CD14-positive monocyte (primary cell): ENCODE results near the gene ADAMTS8. TPM values are rescaled to one million over a fixed set of nuclear protein-coding genes. Genes with fewer than 3 reads are reported as not detected.

Experiments used
- DNase-seq, 3 donors: peaks; one replicate each; pipeline ENCODE4 v3.0.0-alpha.2; 2011 to 2022
- H2AFZ ChIP-seq: 2 replicates; pipeline ENCODE4 v1.6.0; 2012; ENCODE audit warnings: mild to moderate bottlenecking, low read depth, low read length, inconsistent platforms; ENCODE audit not compliant: insufficient read depth, poor library complexity, severe bottlenecking
- H3K27ac ChIP-seq, 2 donors: 1 replicate in 1 of 2; 2 replicates in 1 of 2; pipeline ENCODE4 v1.5.1; 2012 to 2013; ENCODE audit warnings: low read length in 2 of 2, control low read depth in 1 of 2, inconsistent platforms in 1 of 2, low read depth in 1 of 2, mild to moderate bottlenecking in 1 of 2
- H3K27me3 ChIP-seq, 2 donors: one replicate each; pipeline versions ENCODE4 v1.6.0 to v1.6.1; 2011 to 2013; ENCODE audit warnings: low read length in 2 of 2; ENCODE audit not compliant: control insufficient read depth in 2 of 2, insufficient read depth in 2 of 2
- H3K36me3 ChIP-seq, 2 donors: replicated peaks in 1 of 2; 1 replicate in 1 of 2; 2 replicates in 1 of 2; pipeline versions ENCODE4 v1.5.1 to v1.6.1; 2012 to 2013; ENCODE audit warnings: low read length in 2 of 2, control low read depth in 1 of 2, inconsistent platforms in 1 of 2, mild to moderate bottlenecking in 1 of 2; ENCODE audit not compliant: insufficient read depth in 2 of 2, control insufficient read depth in 1 of 2
- H3K4me1 ChIP-seq, 2 donors: 1 replicate in 1 of 2; 2 replicates in 1 of 2; pipeline versions ENCODE4 v1.5.1 to v1.6.1; 2012 to 2013; ENCODE audit warnings: low read length in 2 of 2, control low read depth in 1 of 2, inconsistent platforms in 1 of 2, mild to moderate bottlenecking in 1 of 2, moderate library complexity in 1 of 2; ENCODE audit not compliant: insufficient read depth in 2 of 2, control insufficient read depth in 1 of 2
- H3K4me2 ChIP-seq: replicated peaks from 2 replicates; pipeline ENCODE3; 2012; ENCODE audit warnings: low read length, moderate library complexity, mild to moderate bottlenecking; ENCODE audit not compliant: poor library complexity, severe bottlenecking; ENCODE audit errors: extremely low read depth
- H3K4me3 ChIP-seq, 3 experiments: fragments of 200-600 bp in 1 of 3; sonication (generic) in 1 of 3; replicated peaks in 1 of 3; 1 replicate in 2 of 3; 2 replicates in 1 of 3; pipeline ENCODE4 v1.5.1; 2011 to 2013; ENCODE audit warnings: low read length in 3 of 3, mild to moderate bottlenecking in 3 of 3, control low read depth in 2 of 3, low read depth in 2 of 3, inconsistent platforms in 1 of 3, moderate library complexity in 1 of 3
- H3K79me2 ChIP-seq: 2 replicates; pipeline ENCODE4 v1.6.0; 2012; ENCODE audit warnings: mild to moderate bottlenecking, control low read depth, inconsistent platforms, low read length, moderate library complexity; ENCODE audit not compliant: insufficient read depth
- H3K9ac ChIP-seq: 2 replicates; pipeline ENCODE4 v1.6.0; 2017; ENCODE audit warnings: low read length, mild to moderate bottlenecking; ENCODE audit not compliant: insufficient read depth, poor library complexity, severe bottlenecking
- H3K9me3 ChIP-seq, 2 donors: replicated peaks in 1 of 2; 1 replicate in 1 of 2; 2 replicates in 1 of 2; pipeline versions ENCODE4 v1.5.1 to v1.6.1; 2012 to 2013; ENCODE audit warnings: low read length in 2 of 2, control low read depth in 1 of 2; ENCODE audit not compliant: control insufficient read depth in 1 of 2, insufficient read depth in 1 of 2
- H4K20me1 ChIP-seq: 2 replicates; pipeline ENCODE4 v1.6.0; 2012; ENCODE audit warnings: mild to moderate bottlenecking, low read length, control low read depth, moderate library complexity; ENCODE audit not compliant: insufficient read depth
- H3K27ac Mint-ChIP-seq, 7 donors: one replicate each; pipeline ENCODE4 v1.8.0; 2020; ENCODE audit warnings: mild to moderate bottlenecking in 7 of 7, mixed read lengths in 7 of 7, moderate library complexity in 6 of 7, inconsistent platforms in 2 of 7
- H3K27me3 Mint-ChIP-seq, 3 donors: one replicate each; pipeline ENCODE4 v1.8.0; 2021 to 2022; ENCODE audit warnings: low read depth in 3 of 3, mild to moderate bottlenecking in 3 of 3, mixed read lengths in 3 of 3, moderate library complexity in 3 of 3, inconsistent platforms in 1 of 3
- H3K36me3 Mint-ChIP-seq, 2 donors: one replicate each; pipeline ENCODE4 v1.8.0; 2020; ENCODE audit warnings: mixed read lengths in 2 of 2, inconsistent platforms in 1 of 2, mild to moderate bottlenecking in 1 of 2
- H3K4me1 Mint-ChIP-seq: one replicate; pipeline ENCODE4 v1.8.0; 2020; ENCODE audit warnings: mild to moderate bottlenecking, mixed read lengths
- H3K4me3 Mint-ChIP-seq, 2 donors: one replicate each; pipeline ENCODE4 v1.8.0; 2020; ENCODE audit warnings: mild to moderate bottlenecking in 2 of 2, mixed read lengths in 2 of 2, moderate library complexity in 1 of 2
- H3K9me3 Mint-ChIP-seq, 7 donors: one replicate each; pipeline ENCODE4 v1.8.0; 2020 to 2022; ENCODE audit warnings: mixed read lengths in 7 of 7, mild to moderate bottlenecking in 6 of 7, moderate library complexity in 6 of 7, inconsistent platforms in 2 of 7
- WGBS: methylation state at CpG from one replicate; pipeline ENCODE4 v1.1.5; 2013; ENCODE audit warnings: missing lambda C conversion rate; ENCODE audit not compliant: insufficient coverage; 5-methylcytosine and 5-hydroxymethylcytosine counted together
- intact Hi-C, 2 donors: fragments of 100-400 bp; cut with micrococcal nuclease; formaldehyde crosslinking; loops; one replicate each; pipeline versions ENCODE4 v1.15.0 to v1.15.1; 2023
- polyA plus RNA-seq, 3 donors: library from polyadenylated mRNA; depleted of rRNA in 1 of 3; unstranded in 2 of 3; stranded (reverse) in 1 of 3; fragments of 300-500 nt in 2 of 3; fragments of >200 nt in 1 of 3; fragmentation: Illumina TruSeq in 2 of 3; gene quantifications; 1 replicate in 2 of 3; 2 replicates in 1 of 3; pipeline ENCODE4 v1.2.3, GENCODE V29; 2012 to 2021
- TF ChIP-seq, protein P1 (sequence below): fragments of 200-600 bp; IDR thresholded peaks from one replicate; pipeline ENCODE4 v1.8.0; 2022; ENCODE audit warnings: antibody characterized with exemption, mild to moderate bottlenecking

ADAMTS8 gene
- polyA plus RNA-seq, 3 donors = not detected

DNA sequence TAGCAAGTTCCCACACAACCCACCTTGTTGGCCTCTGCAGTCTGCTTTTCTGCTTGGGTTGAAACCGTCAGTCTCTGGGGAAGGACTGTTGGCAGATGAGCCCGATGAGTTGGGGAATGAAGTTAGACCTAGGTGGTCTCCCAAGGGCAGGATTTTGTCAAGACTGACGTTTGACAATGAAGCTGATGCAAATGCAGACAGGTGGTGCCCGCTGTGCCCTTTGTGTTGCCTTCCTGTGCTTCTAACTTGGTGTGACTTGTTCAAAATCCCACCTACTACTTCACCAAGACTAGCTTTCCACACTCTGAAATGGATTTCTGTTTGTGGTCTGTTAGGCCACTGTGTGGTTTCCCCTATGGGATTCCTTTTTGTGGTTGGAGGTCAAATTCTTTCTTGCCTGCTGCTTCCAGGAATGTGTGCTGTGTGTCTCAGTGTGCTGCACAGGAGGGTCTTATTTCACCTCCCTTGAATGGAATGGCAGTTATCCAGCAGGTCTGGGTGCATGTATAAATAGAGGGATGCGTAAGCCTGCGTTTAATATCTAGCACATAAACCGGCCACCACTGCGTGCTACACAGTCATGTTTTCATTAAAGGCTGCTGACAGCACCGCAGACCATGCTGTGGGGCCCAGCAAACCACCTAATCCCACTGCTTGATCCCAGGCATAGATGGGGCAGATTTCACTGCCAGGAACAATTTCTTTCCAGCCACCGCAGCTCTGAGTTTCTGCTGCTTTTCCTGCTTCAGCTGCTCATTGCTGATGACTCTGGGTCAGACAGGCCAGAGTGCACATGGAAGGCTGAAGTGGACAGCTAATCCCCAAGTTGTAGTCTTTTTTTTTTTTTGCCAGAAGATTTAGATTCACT lies 44.8 kb downstream of the ADAMTS8 start:
- no peaks in the 10 kb centered on the region for H4K20me1 ChIP-seq
- H3K4me1 ChIP-seq = no peaks in the 10 kb centered on the region
- no peak overlapping the region for H3K27ac ChIP-seq
- no peaks in the 10 kb centered on the region for H3K9me3 ChIP-seq
- H3K36me3 ChIP-seq = no peaks in the 10 kb centered on the region
- Mint-ChIP-seq H3K9me3 (peaks cover 0 to 3% (median 0%) of the 10 kb centered on the region in 7 donors), H3K27me3 (peaks cover 5 to 23% (median 22%) of the 10 kb centered on the region in 3 donors), H3K27ac (no peak overlapping the region), H3K4me3 (no peak overlapping the region), H3K36me3 (no peaks in the 10 kb centered on the region), H3K4me1 (peaks cover 2% of the 10 kb centered on the region)
- no peak overlapping the region for H3K4me2 ChIP-seq
- intact Hi-C loops = no loop called here
- H3K27me3 ChIP-seq = peaks cover 2 to 3% of the 10 kb centered on the region in 2 donors
- TF ChIP-seq, protein P1, sequence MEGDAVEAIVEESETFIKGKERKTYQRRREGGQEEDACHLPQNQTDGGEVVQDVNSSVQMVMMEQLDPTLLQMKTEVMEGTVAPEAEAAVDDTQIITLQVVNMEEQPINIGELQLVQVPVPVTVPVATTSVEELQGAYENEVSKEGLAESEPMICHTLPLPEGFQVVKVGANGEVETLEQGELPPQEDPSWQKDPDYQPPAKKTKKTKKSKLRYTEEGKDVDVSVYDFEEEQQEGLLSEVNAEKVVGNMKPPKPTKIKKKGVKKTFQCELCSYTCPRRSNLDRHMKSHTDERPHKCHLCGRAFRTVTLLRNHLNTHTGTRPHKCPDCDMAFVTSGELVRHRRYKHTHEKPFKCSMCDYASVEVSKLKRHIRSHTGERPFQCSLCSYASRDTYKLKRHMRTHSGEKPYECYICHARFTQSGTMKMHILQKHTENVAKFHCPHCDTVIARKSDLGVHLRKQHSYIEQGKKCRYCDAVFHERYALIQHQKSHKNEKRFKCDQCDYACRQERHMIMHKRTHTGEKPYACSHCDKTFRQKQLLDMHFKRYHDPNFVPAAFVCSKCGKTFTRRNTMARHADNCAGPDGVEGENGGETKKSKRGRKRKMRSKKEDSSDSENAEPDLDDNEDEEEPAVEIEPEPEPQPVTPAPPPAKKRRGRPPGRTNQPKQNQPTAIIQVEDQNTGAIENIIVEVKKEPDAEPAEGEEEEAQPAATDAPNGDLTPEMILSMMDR = no peak
- WGBS = 54% methylated on average over 7 of the region's 10 CpGs
- H3K4me3 ChIP-seq = no peak overlapping the region
- no peak overlapping the region for H3K9ac ChIP-seq
- H2AFZ ChIP-seq = no peak overlapping the region
- no peaks in the 10 kb centered on the region for H3K79me2 ChIP-seq
- no peak for DNase-seq

DNA sequence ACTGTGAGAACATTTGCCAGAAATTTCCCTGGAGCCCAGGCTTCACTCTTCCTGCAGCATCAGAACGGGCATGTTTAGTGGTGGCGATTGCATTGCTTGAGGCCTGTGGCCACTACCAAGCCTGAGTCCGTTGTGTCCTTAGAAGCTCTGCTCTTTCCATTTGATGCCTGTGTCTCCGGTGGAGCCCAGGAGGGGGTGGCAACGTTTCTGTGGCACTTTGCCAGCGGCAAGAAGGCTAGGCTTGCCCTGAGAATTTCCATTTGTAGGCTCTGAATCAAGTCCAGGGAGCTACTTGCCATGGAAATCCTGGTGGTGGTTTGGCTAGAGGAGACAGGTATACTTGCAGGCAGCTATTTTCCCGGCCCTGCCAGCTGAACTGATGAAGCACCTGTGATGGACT lies 47.1 kb downstream of the ADAMTS8 start:
- intact Hi-C loops = no loop called here
- Histone ChIP-seq H3K27me3 (peaks cover 2 to 8% of the 10 kb centered on the region in 2 donors), H3K9me3 (no peaks in the 10 kb centered on the region), H2AFZ (no peak overlapping the region), H3K79me2 (no peaks in the 10 kb centered on the region), H4K20me1 (no peaks in the 10 kb centered on the region), H3K27ac (no peak overlapping the region), H3K9ac (no peak overlapping the region), H3K4me2 (no peak overlapping the region), H3K36me3 (no peaks in the 10 kb centered on the region), H3K4me3 (no peak overlapping the region), H3K4me1 (no peaks in the 10 kb centered on the region)
- TF ChIP-seq, protein P1 = no peak
- WGBS = 95% methylated on average over 6 of the region's 7 CpGs
- no peak overlapping the region for H3K4me3 Mint-ChIP-seq
- H3K4me1 Mint-ChIP-seq = peaks cover 2% of the 10 kb centered on the region
- no peak for DNase-seq
- no peak overlapping the region for H3K27ac Mint-ChIP-seq
- H3K27me3 Mint-ChIP-seq = peaks cover 7 to 26% (median 18%) of the 10 kb centered on the region in 3 donors
- H3K36me3 Mint-ChIP-seq = no peaks in the 10 kb centered on the region
- H3K9me3 Mint-ChIP-seq = peaks cover 0 to 3% (median 0%) of the 10 kb centered on the region in 7 donors
